LNCaP clone FGC (cell line): ENCODE data around the gene ARL8B.
A peak's percentile ranks its signal among the peaks of the same experiment; 100 is the strongest.

Source experiments
- DNase-seq: peaks from one replicate; pipeline ENCODE4 v3.0.0-alpha.2; 2011; ENCODE audit warnings: low read depth
- H3K4me3 ChIP-seq: 2 replicates; pipeline ENCODE4 v1.5.1; 2011; ENCODE audit warnings: mild to moderate bottlenecking, low read depth, low read length, control low read depth
- CTCF ChIP-seq: IDR thresholded peaks from 2 replicates; pipeline ENCODE4 v1.5.1; 2012; ENCODE audit warnings: mild to moderate bottlenecking; ENCODE audit not compliant: control insufficient read depth, insufficient read depth; ENCODE audit errors: extremely low read depth

Gene ARL8B

DNA sequence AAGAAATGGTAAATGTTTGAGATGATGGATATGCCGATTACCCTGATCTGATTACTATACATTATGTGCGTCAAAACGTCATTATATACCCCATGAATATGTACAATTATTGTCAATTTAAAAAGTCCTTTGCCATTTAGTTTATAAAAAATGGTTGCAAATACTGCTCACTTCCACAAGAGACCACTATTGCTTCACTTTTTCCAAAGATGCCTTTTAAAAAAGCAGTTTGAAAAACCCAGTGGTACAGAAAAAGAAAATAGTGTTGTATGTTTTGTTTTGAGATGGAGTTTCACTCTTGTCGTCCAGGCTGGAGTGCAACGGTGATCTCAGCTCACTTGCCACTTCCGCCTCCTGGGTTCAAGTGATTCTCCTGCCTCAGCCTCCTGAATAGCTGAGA lies 104.7 kb downstream of the ARL8B start:
- TF ChIP-seq CTCF: peak; percentile 59
- no peak for DNase-seq
- H3K4me3 ChIP-seq: no peak overlapping the region

GRCh38 chr3:5227812-5228211 lies 105.7 kb downstream of the ARL8B start:
- DNase-seq: no peak

GRCh38 chr3:5229414-5229813 lies 107.3 kb downstream of the ARL8B start:
- DNase-seq: no peak
- no peak for TF ChIP-seq CTCF
- H3K4me3 ChIP-seq: no peak overlapping the region

More at GRCh38 chr3:5227812-5228211, 105.7 kb downstream of the ARL8B start:
- no peak for TF ChIP-seq CTCF
- H3K4me3 ChIP-seq: no peak overlapping the region
